PC-3 (cell line): ENCODE data around the gene CHAF1A.
A peak's percentile ranks its signal among the peaks of the same experiment; 100 is the strongest.

Experiments
- EZH2 ChIP-seq: fragments of 300-600 bp; sonication (generic); IDR thresholded peaks from one replicate; pipeline ENCODE4 v1.6.1; 2017; ENCODE audit warnings: antibody characterized with exemption, mild to moderate bottlenecking, low read length; ENCODE audit not compliant: unreplicated experiment
- TF ChIP-seq, protein P1 (sequence below): fragments of 300-600 bp; sonication (generic); conservative IDR thresholded peaks from 2 replicates; pipeline ENCODE4 v1.5.1; 2017; ENCODE audit warnings: antibody characterized with exemption, low read depth, mild to moderate bottlenecking, low read length

DNA sequence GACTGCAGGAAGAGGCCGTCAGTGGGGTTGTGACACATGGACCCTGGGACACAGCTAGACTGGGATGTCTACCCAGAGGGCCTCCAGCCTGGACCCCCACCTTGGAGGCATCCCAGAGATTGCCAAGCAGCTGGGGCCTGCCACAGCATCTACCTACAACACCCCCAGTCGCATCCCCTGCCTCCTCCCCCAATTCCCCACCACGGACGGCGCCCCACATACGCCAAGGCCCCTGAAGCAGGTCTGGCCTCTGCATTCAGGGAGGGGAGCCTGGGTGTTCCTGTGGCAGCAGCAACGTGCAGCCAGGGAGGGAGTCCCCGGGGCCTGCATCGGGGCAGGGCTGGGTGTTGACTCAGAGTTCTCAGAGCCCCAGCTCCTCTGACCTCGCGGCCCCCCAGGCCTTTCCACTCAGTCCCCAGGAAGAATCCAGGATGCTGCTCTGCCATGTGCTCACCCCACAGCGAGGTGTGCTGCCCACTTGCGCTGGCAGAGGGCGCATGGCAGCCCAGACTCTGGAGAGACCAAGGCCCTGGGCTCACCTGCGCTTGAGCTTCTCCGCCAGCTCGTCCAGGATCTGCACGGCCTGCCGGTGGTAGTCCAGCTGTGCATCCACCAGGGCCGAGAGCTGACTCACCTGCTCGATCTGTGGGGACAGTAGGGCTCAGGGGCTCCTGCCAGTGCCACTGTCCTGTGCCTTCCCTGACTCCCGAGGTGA is 39.5 kb upstream of the CHAF1A start:
- TF ChIP-seq, protein P1, sequence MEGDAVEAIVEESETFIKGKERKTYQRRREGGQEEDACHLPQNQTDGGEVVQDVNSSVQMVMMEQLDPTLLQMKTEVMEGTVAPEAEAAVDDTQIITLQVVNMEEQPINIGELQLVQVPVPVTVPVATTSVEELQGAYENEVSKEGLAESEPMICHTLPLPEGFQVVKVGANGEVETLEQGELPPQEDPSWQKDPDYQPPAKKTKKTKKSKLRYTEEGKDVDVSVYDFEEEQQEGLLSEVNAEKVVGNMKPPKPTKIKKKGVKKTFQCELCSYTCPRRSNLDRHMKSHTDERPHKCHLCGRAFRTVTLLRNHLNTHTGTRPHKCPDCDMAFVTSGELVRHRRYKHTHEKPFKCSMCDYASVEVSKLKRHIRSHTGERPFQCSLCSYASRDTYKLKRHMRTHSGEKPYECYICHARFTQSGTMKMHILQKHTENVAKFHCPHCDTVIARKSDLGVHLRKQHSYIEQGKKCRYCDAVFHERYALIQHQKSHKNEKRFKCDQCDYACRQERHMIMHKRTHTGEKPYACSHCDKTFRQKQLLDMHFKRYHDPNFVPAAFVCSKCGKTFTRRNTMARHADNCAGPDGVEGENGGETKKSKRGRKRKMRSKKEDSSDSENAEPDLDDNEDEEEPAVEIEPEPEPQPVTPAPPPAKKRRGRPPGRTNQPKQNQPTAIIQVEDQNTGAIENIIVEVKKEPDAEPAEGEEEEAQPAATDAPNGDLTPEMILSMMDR, result peak; percentile 43
- TF ChIP-seq EZH2, result no peak
